ENCODE data around the gene TMEM117. TPM values are rescaled to one million over a fixed set of nuclear protein-coding genes. Genes with fewer than 3 reads are reported as not detected.

Gene TMEM117
- total RNA-seq, 1 experiment from 2014 or later, result 5.3 TPM

DNA sequence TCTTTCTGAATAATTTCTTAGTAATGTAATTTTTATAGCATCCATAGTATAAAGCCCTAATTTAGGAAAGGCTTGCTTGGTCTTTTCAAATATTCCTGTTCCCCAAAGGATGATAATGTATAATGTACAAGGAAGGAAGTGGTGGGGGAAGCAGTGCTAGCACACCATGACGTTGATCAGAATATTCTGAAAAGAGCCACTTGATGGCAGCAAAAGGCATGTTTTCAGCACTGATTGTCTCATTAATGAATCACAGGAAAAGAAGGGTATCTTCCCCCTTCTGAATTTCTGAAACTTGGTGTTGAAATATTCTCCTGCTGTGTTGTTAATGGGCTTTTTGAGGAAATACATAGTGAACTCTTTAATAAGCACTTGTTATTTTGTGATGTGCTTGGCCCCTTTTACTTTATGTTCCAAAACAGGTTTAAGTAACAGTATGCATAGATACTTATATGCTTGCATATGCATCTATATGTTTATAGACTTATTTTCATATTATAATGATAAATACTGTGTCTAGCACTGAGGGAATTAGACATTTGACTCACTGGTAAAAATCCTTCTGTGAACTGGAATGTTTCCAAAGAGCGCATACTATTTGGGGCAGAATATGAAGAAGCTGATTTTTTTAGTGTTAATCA is 122.0 kb downstream of the TMEM117 start:
- peak; percentile 71 for DNase-seq (ENCODE audit: low read depth)

GRCh38 chr12:43964033-43964432 is 128.2 kb downstream of the TMEM117 start:
- DNase-seq (ENCODE audit: low read depth), result no peak

GRCh38 chr12:43964961-43965360 is 129.1 kb downstream of the TMEM117 start:
- no peak for DNase-seq (ENCODE audit: low read depth)

GRCh38 chr12:43965899-43966298 is 130.0 kb downstream of the TMEM117 start:
- DNase-seq (ENCODE audit: low read depth), result no peak

- no peak for DNase-seq (ENCODE audit: low read depth)
Observed at GRCh38 chr12:43968736-43969135, 132.9 kb downstream of the TMEM117 start.

DNA sequence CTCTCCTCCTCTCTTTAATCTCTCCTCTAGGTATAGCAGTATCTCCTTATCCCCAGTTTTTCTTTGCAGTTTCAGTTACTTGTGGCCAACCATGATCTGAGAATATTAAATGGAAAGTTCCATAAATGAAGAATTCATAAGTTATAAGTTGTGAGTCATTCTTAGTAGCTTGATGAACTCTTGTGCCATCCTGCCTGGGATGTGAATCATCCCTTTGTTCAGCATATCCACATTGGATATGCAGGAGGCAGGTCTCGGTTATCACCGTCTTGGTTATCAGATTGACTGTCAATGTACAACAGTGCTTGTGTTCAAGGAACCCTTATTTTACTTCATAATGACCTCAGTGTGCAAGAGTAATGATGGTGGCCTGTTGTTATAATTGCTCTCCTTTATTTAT is 134.0 kb downstream of the TMEM117 start:
- peak; percentile 67 for DNase-seq (ENCODE audit: low read depth)

- DNase-seq (ENCODE audit: low read depth), result no peak
Observed at GRCh38 chr12:43973385-43973784, 137.5 kb downstream of the TMEM117 start.

DNA sequence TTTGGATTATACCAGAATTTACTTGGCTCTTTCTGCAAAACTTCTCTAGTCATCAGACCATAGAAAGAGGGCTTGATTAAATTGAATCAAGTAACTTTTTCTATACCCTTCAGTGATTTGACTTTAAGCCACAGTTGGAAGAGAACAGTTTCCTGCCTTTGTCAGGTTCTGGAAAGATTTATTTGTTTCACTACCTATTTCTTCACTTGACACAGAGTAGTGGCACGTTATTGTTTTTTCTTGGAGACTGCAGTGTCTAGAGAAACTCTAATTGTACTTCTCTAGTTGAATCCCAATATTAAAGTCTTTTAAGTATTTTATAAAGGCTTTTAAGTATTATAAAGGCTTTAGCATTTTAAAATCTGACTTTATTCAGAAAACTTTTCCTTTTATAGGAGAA is 138.1 kb downstream of the TMEM117 start:
- no peak for DNase-seq (ENCODE audit: low read depth)

GRCh38 chr12:43976027-43976426 is 140.1 kb downstream of the TMEM117 start:
- no peak for DNase-seq (ENCODE audit: low read depth)

- DNase-seq (ENCODE audit: low read depth), result no peak
Observed at GRCh38 chr12:43978556-43978955, 142.7 kb downstream of the TMEM117 start.

GRCh38 chr12:43979450-43979849 is 143.6 kb downstream of the TMEM117 start:
- DNase-seq (ENCODE audit: low read depth), result no peak

GRCh38 chr12:43980627-43981191 is 144.8 kb downstream of the TMEM117 start:
- no peak for DNase-seq (ENCODE audit: low read depth)

GRCh38 chr12:43981726-43982125 is 145.8 kb downstream of the TMEM117 start:
- DNase-seq (ENCODE audit: low read depth), result no peak

DNA sequence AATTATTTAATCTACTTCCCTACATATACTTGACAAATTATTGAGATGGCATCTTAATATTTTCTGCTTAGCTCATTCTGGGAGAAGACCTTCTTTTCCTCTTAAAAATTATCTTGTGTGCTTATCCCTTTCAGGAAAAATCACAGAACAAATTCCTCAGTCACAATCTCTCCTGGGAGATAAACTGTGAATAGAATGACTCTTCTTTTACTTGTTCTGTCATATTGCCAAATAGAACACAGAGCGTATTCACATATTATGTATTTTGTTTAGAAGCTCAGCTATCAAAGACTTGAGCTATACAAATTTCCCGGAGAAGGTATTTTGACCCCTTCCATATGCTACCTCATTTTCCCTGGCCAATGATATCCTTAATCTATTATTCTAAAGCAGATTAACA is 146.7 kb downstream of the TMEM117 start:
- no peak for DNase-seq (ENCODE audit: low read depth)

- peak; percentile 48 for DNase-seq (ENCODE audit: low read depth)
Observed at GRCh38 chr12:43988838-43989560, 153.1 kb downstream of the TMEM117 start.

DNA sequence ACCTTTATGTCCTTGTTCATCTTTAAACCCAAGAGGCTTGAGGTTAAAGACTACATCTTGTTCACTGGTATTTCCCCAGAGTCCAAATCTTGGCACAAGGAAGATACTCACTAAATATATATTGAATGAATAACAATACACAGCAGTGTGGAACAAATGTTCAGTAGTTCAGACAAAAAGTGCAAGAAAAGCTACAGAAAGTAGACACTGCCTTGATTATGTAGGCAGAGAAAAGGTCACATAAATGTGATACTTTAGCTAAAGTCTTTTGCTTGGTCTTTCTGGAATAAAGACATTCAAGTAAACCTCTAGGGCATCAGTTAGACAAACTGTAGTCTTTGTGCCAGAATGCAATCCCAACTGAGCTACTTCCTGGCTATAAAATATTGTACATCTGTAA is 157.0 kb downstream of the TMEM117 start:
- DNase-seq (ENCODE audit: low read depth), result no peak

DNA sequence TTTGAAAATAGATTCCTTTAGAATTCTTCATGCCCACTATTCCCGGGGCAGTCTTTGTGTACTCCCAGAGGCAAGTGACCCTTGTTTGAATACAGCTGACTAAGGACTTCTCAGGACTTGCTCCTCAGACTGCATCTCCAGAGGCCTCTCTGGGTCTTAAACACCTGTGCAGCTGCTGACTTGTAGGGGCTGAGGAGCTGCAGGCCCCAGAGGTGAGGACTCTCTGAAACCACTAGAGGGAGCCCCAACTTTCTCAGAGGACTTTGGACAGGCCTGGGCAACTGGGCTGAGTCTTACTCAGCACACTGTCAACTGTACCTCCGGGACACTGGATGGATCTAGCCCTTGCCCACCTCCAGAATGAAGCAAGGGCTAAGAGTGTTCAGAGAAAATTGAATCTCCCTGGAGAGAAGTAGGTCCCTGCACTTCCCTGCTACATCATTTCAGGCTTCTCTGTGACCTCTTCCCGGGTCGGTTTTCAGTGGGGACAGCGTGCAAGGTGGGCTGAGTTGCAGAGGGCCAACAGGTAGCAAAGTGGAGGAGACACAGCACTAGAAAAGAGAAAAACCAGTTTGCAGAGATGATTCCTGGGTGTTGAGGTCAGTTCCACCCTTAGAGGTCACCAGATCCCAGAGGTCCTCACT is 164.6 kb downstream of the TMEM117 start:
- DNase-seq (ENCODE audit: low read depth), result peak; percentile 61

- no peak for DNase-seq (ENCODE audit: low read depth)
Observed at GRCh38 chr12:44002607-44003006, 166.7 kb downstream of the TMEM117 start.

GRCh38 chr12:44003721-44004120 is 167.8 kb downstream of the TMEM117 start:
- DNase-seq (ENCODE audit: low read depth), result no peak

GRCh38 chr12:44015333-44015941 is 179.6 kb downstream of the TMEM117 start:
- peak; percentile 49 for DNase-seq (ENCODE audit: low read depth)

DNA sequence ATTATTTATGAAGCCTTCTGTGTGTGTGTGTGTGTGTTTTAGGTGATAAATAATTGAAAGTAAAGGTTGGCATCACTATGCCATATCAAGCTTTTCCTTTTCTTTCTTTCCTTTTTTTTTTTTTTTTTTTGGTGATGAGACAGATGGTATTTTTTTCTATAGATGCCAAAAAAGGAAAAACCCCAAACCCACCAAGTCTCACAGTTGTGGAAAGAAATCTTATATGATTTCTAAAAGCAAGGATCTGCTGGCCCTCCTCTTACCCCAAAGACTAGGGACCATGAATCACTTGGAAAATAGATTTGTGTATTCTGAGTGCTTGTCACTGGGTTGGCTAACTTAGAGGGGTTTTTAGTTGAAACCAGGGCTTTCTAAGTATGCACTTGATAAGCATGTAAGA is 181.3 kb downstream of the TMEM117 start:
- DNase-seq (ENCODE audit: low read depth), result no peak

DNA sequence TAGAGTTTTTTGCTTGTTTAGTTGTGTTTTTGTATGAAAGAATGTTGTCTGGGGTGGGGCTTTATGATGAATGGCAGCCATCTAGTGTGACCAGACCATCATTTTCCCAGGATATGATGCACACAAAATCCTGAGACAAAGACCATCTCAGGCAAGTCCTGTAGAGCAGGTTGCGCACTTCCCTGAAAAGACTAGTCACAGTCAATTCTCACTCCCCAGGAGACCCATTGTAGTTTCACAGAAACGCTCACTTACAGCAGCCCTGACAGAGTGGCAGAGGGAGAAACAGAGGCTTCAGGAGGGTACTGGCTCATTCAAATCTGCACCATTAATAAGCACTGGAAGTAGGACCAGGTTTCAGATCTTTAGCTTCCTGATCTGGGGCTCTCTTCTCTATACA is 183.2 kb downstream of the TMEM117 start:
- DNase-seq (ENCODE audit: low read depth), result no peak
